ENCODE data around the gene CD99.
"Not testable (repeated sequence)": the region's sequence is repeated elsewhere in the genome, so short reads cannot be mapped to it uniquely, and the experiment has no call there.

The CD99 gene

DNA sequence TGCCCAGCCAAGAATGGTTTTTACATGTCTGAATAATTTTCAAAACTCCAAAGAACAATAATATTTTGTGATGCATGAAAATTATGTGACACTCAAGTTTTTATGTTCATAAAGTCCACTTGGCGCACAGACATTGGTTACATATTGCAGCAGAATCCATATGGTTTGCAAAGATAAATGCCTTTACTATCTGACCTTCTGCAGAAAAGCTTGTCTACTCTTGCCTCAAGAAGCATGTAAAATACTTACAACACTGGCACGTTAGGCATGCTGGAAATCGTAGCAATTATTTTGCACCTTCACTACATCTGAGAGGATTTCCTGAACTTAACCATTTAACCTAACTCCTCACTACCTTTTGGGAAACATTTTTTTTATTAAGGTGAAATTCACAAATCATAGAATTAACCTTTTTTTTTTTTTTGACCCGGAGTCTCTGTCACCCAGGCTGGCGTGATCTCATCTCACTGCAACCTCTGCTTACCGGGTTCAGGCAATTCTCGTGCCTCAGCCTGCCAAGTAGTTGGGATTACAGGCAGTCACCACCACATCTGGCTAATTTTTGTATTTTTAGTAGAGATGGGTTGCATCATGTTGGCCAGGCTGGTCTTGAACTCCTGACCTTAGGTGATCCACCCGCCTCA lies 57.2 kb downstream of the CD99 start:
- TF ChIP-seq CTCF (conservative IDR thresholded peaks at IDR 0.05; ENCODE audit: low read length) (no peak), EZH2phosphoT487 (IDR thresholded peaks at IDR 0.05; ENCODE audit: borderline replicate concordance) (no peak)
- Histone ChIP-seq H3F3A (ENCODE audit: low read depth) (no peaks in the 10 kb centered on the region), H3K79me2 (ENCODE audit: insufficient read depth, low read length) (no peaks in the 10 kb centered on the region), H3K27me3 (ENCODE audit: insufficient read depth, low read length, poor library complexity, severe bottlenecking) (no peaks in the 10 kb centered on the region), H3K36me3 (ENCODE audit: insufficient read depth, low read length) (no peaks in the 10 kb centered on the region), H2AFZ (ENCODE audit: low read length) (no peak overlapping the region), H4K20me1 (ENCODE audit: insufficient read depth, low read length, poor library complexity, severe bottlenecking) (no peaks in the 10 kb centered on the region), H3K9me2 (replicated peaks; ENCODE audit: low read depth, low read length) (no peaks in the 10 kb centered on the region), H3K4me3 (ENCODE audit: low read length, poor library complexity, severe bottlenecking) (no peak overlapping the region), H3K9ac (ENCODE audit: low read depth, low read length, poor library complexity, severe bottlenecking) (no peak overlapping the region), H3K4me2 (ENCODE audit: low read depth, low read length, poor library complexity, severe bottlenecking) (no peak overlapping the region), H3K9me3 (ENCODE audit: insufficient read depth, low read depth, low read length) (no peaks in the 10 kb centered on the region), H3K4me1 (ENCODE audit: insufficient read depth, low read length, poor library complexity, severe bottlenecking) (no peaks in the 10 kb centered on the region)

GRCh38 chrX:2748815-2749188 lies 57.7 kb downstream of the CD99 start:
- H3K4me2 ChIP-seq (ENCODE audit: low read depth, low read length, poor library complexity, severe bottlenecking), result no peak overlapping the region
- H4K20me1 ChIP-seq (ENCODE audit: insufficient read depth, low read length, poor library complexity, severe bottlenecking), result no peaks in the 10 kb centered on the region
- no peak overlapping the region for H3K4me3 ChIP-seq (ENCODE audit: low read length, poor library complexity, severe bottlenecking)
- no peaks in the 10 kb centered on the region for H3F3A ChIP-seq (ENCODE audit: low read depth)
- TF ChIP-seq CTCF (conservative IDR thresholded peaks at IDR 0.05; ENCODE audit: low read length) (no peak), EZH2phosphoT487 (IDR thresholded peaks at IDR 0.05; ENCODE audit: borderline replicate concordance) (no peak)
- no peaks in the 10 kb centered on the region for H3K4me1 ChIP-seq (ENCODE audit: insufficient read depth, low read length, poor library complexity, severe bottlenecking)
- no peak overlapping the region for H2AFZ ChIP-seq (ENCODE audit: low read length)
- H3K9ac ChIP-seq (ENCODE audit: low read depth, low read length, poor library complexity, severe bottlenecking), result no peak overlapping the region
- no peaks in the 10 kb centered on the region for H3K9me3 ChIP-seq (ENCODE audit: insufficient read depth, low read depth, low read length)
- H3K27me3 ChIP-seq (ENCODE audit: insufficient read depth, low read length, poor library complexity, severe bottlenecking), result no peaks in the 10 kb centered on the region
- no peaks in the 10 kb centered on the region for H3K36me3 ChIP-seq (ENCODE audit: insufficient read depth, low read length)
- no peaks in the 10 kb centered on the region for H3K9me2 ChIP-seq (replicated peaks; ENCODE audit: low read depth, low read length)
- no peaks in the 10 kb centered on the region for H3K79me2 ChIP-seq (ENCODE audit: insufficient read depth, low read length)

GRCh38 chrX:2751291-2751690 lies 60.2 kb downstream of the CD99 start:
- H3K9me3 ChIP-seq (ENCODE audit: insufficient read depth, low read depth, low read length), result no peaks in the 10 kb centered on the region
- no peaks in the 10 kb centered on the region for H4K20me1 ChIP-seq (ENCODE audit: insufficient read depth, low read length, poor library complexity, severe bottlenecking)
- H3K27me3 ChIP-seq (ENCODE audit: insufficient read depth, low read length, poor library complexity, severe bottlenecking), result no peaks in the 10 kb centered on the region
- no peaks in the 10 kb centered on the region for H3K9me2 ChIP-seq (replicated peaks; ENCODE audit: low read depth, low read length)
- H3K4me2 ChIP-seq (ENCODE audit: low read depth, low read length, poor library complexity, severe bottlenecking), result no peak overlapping the region
- H3K9ac ChIP-seq (ENCODE audit: low read depth, low read length, poor library complexity, severe bottlenecking), result no peak overlapping the region
- H3F3A ChIP-seq (ENCODE audit: low read depth), result no peaks in the 10 kb centered on the region
- H3K4me1 ChIP-seq (ENCODE audit: insufficient read depth, low read length, poor library complexity, severe bottlenecking), result no peaks in the 10 kb centered on the region
- no peak for TF ChIP-seq EZH2phosphoT487 (IDR thresholded peaks at IDR 0.05; ENCODE audit: borderline replicate concordance)
- no peak for TF ChIP-seq CTCF (conservative IDR thresholded peaks at IDR 0.05; ENCODE audit: low read length)
- no peak overlapping the region for H2AFZ ChIP-seq (ENCODE audit: low read length)
- H3K79me2 ChIP-seq (ENCODE audit: insufficient read depth, low read length), result no peaks in the 10 kb centered on the region
- no peak overlapping the region for H3K4me3 ChIP-seq (ENCODE audit: low read length, poor library complexity, severe bottlenecking)
- H3K36me3 ChIP-seq (ENCODE audit: insufficient read depth, low read length), result no peaks in the 10 kb centered on the region

GRCh38 chrX:2751874-2752300 lies 60.8 kb downstream of the CD99 start, which contains the start of gene XG:
XG (plus strand) TSS chrX:2752040; CDS start chrX:2752275, 235 bp downstream.
- H3K4me3 ChIP-seq (ENCODE audit: low read length, poor library complexity, severe bottlenecking); H3K36me3 ChIP-seq (ENCODE audit: insufficient read depth, low read length); H4K20me1 ChIP-seq (ENCODE audit: insufficient read depth, low read length, poor library complexity, severe bottlenecking); H3K9ac ChIP-seq (ENCODE audit: low read depth, low read length, poor library complexity, severe bottlenecking); H3K4me1 ChIP-seq (ENCODE audit: insufficient read depth, low read length, poor library complexity, severe bottlenecking); H3K27me3 ChIP-seq (ENCODE audit: insufficient read depth, low read length, poor library complexity, severe bottlenecking); H3K4me2 ChIP-seq (ENCODE audit: low read depth, low read length, poor library complexity, severe bottlenecking); H2AFZ ChIP-seq (ENCODE audit: low read length); H3F3A ChIP-seq (ENCODE audit: low read depth); H3K79me2 ChIP-seq (ENCODE audit: insufficient read depth, low read length); H3K9me3 ChIP-seq (ENCODE audit: insufficient read depth, low read depth, low read length); H3K9me2 ChIP-seq (replicated peaks; ENCODE audit: low read depth, low read length): not testable (repeated sequence)

DNA sequence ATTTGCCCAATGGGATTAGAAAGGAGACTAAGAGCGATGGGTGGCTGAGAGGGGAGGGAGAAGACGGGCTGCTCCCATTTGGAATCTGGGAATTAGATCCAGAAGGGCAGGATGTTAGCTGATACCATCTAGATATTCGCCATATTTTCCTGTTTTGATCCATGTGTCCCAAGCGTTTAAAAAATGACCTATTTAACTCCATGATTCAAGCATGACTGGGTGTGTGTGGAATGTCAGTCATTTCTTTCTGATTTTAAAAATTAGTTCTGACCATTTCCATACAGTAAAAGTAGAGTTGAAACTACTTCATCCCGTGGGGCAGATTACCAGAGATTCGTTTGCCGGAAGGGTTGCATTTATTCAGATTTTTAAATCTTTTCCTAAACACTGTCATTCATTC lies 61.3 kb downstream of the CD99 start:
- H3K9ac ChIP-seq (ENCODE audit: low read depth, low read length, poor library complexity, severe bottlenecking); H3K27me3 ChIP-seq (ENCODE audit: insufficient read depth, low read length, poor library complexity, severe bottlenecking); H3K4me1 ChIP-seq (ENCODE audit: insufficient read depth, low read length, poor library complexity, severe bottlenecking); H3K36me3 ChIP-seq (ENCODE audit: insufficient read depth, low read length); H3K9me2 ChIP-seq (replicated peaks; ENCODE audit: low read depth, low read length); H3K4me3 ChIP-seq (ENCODE audit: low read length, poor library complexity, severe bottlenecking); H3K9me3 ChIP-seq (ENCODE audit: insufficient read depth, low read depth, low read length); H4K20me1 ChIP-seq (ENCODE audit: insufficient read depth, low read length, poor library complexity, severe bottlenecking); H3K79me2 ChIP-seq (ENCODE audit: insufficient read depth, low read length); H2AFZ ChIP-seq (ENCODE audit: low read length); H3K4me2 ChIP-seq (ENCODE audit: low read depth, low read length, poor library complexity, severe bottlenecking); H3F3A ChIP-seq (ENCODE audit: low read depth): not testable (repeated sequence)
